ENCODE measurements around the gene CPD. TPM values are rescaled to one million over a fixed set of nuclear protein-coding genes. Genes with fewer than 3 reads are reported as not detected.

The CPD gene
- total RNA-seq, 4 donors from 2014 or later: 36.9 to 63.6 (median 50.8) TPM

GRCh38 chr17:30336369-30337171, 42.2 kb upstream of the CPD start:
- H3K27ac ChIP-seq: no peak overlapping the region
- DNase-seq: no peak
- H3K4me1 ChIP-seq: peaks cover 0 to 49% (median 15%) of the 10 kb centered on the region in 3 donors
- no peaks in the 10 kb centered on the region for H3K9me3 ChIP-seq
- no peaks in the 10 kb centered on the region for H3K36me3 ChIP-seq
- H3K27me3 ChIP-seq: no peaks in the 10 kb centered on the region
- TF ChIP-seq CTCF (IDR thresholded peaks at IDR 0.05) (peak; percentile 37 to 79 (median 62)), POLR2A (IDR thresholded peaks at IDR 0.05) (no peak)
- H3K4me3 ChIP-seq: no peak overlapping the region
- 40 to 48% methylated on average over 8 of the region's 8 CpGs for WGBS, 2 donors
- intact Hi-C loops (cut with DNase I): loop anchor here (10.0 kb wide), 1 partner anchor 212 kb away; no protein-coding TSS in a partner anchor

GRCh38 chr17:30337393-30337999, 41.2 kb upstream of the CPD start:
- H3K27ac ChIP-seq: no peak overlapping the region
- TF ChIP-seq POLR2A (IDR thresholded peaks at IDR 0.05) (no peak), CTCF (IDR thresholded peaks at IDR 0.05) (no peak)
- no peaks in the 10 kb centered on the region for H3K27me3 ChIP-seq
- 86% methylated on average over 1 of the region's 1 CpG; no CpG with 5 or more reads in 1 of the 2 donors for WGBS, 2 donors
- intact Hi-C loops (cut with DNase I): loop anchor here (10.0 kb wide), 1 partner anchor 213 kb away; no protein-coding TSS in a partner anchor
- no peaks in the 10 kb centered on the region for H3K36me3 ChIP-seq
- H3K4me3 ChIP-seq: no peak overlapping the region
- DNase-seq: no peak
- peaks cover 0 to 49% (median 15%) of the 10 kb centered on the region in 3 donors for H3K4me1 ChIP-seq
- H3K9me3 ChIP-seq: no peaks in the 10 kb centered on the region

- Histone ChIP-seq H3K4me1 (peaks cover under 1 to 40% (median 23%) of the 10 kb centered on the region in 3 donors), H3K27ac (no peak overlapping the region), H3K9me3 (no peaks in the 10 kb centered on the region), H3K36me3 (no peaks in the 10 kb centered on the region), H3K4me3 (no peak overlapping the region), H3K27me3 (no peaks in the 10 kb centered on the region)
- intact Hi-C loops (cut with DNase I): loop anchor here (10.0 kb wide), 1 partner anchor 214 kb away; no protein-coding TSS in a partner anchor
- 71 to 88% methylated on average over 2 of the region's 2 CpGs for WGBS, 2 donors
- TF ChIP-seq POLR2A (IDR thresholded peaks at IDR 0.05): no peak
- TF ChIP-seq CTCF (IDR thresholded peaks at IDR 0.05): no peak
- no peak for DNase-seq
Observed at GRCh38 chr17:30339086-30339485, 39.6 kb upstream of the CPD start.

- H3K27me3 ChIP-seq: no peaks in the 10 kb centered on the region
- no peak for DNase-seq
- intact Hi-C loops (cut with DNase I): loop anchor here (10.0 kb wide), 1 partner anchor 114 kb away; no protein-coding TSS in a partner anchor
- H3K4me1 ChIP-seq: peaks cover 18 to 41% (median 35%) of the 10 kb centered on the region in 3 donors
- H3K27ac ChIP-seq: peak overlapping the region; percentile 26 to 61 (median 52)
- H3K9me3 ChIP-seq: no peaks in the 10 kb centered on the region
- WGBS, 2 donors: 24 to 49% methylated on average over 5 to 6 of the region's 6 CpGs
- H3K36me3 ChIP-seq: no peaks in the 10 kb centered on the region
- TF ChIP-seq POLR2A (IDR thresholded peaks at IDR 0.05) (no peak), CTCF (IDR thresholded peaks at IDR 0.05) (no peak)
- H3K4me3 ChIP-seq: no peak overlapping the region
Observed at GRCh38 chr17:30340801-30341356, 37.8 kb upstream of the CPD start.
